H1 (cell line): ENCODE data around the gene COL21A1. TPM values are rescaled to one million over a fixed set of nuclear protein-coding genes. Genes with fewer than 3 reads are reported as not detected.

ENCODE experiments used
- CTCF ChIA-PET: fragments of 300-600 bp; sonication (Branson Sonifier 250); formaldehyde crosslinking; loops from one replicate; lab custom pipeline; 2021; ENCODE audit not compliant: partially characterized antibody; lab: Charles Lee
- POLR2A ChIA-PET: fragments of 300-600 bp; sonication (Branson Sonifier 250); formaldehyde crosslinking; loops from one replicate; lab custom pipeline; 2021; ENCODE audit warnings: inconsistent platforms; ENCODE audit not compliant: partially characterized antibody; lab: Charles Lee
- DNase-seq, 2 experiments: peaks; one replicate each; pipeline versions ENCODE4 v3.0.0 to v3.0.0-alpha.2; 2010 to 2022; ENCODE audit warnings: low spot score in 2 of 2, low read depth in 1 of 2, mixed read lengths in 1 of 2
- FAIRE-seq: peaks from 2 replicates; lab custom pipeline; 2011; peaks lifted over from hg19 to GRCh38; lab: Jason Lieb, UNC
- H2AFZ ChIP-seq: 2 replicates; pipeline ENCODE4 v1.8.1; 2012; ENCODE audit warnings: low read length, inconsistent platforms
- H2AK5ac ChIP-seq: 2 replicates; pipeline ENCODE4 v1.6.1; 2013; ENCODE audit warnings: low read depth, low read length
- H2BK120ac ChIP-seq: replicated peaks from 2 replicates; pipeline ENCODE3; 2013; ENCODE audit warnings: low read depth, low read length, inconsistent platforms
- H2BK12ac ChIP-seq: 2 replicates; pipeline ENCODE4 v1.6.1; 2013; ENCODE audit warnings: low read depth, low read length
- H2BK15ac ChIP-seq: 2 replicates; pipeline ENCODE4 v1.6.1; 2013; ENCODE audit warnings: low read length
- H2BK20ac ChIP-seq: 2 replicates; pipeline ENCODE4 v1.6.1; 2013; ENCODE audit warnings: low read length
- H2BK5ac ChIP-seq: 2 replicates; pipeline ENCODE4 v1.6.1; 2013; ENCODE audit warnings: low read depth, low read length
- H3K14ac ChIP-seq: 2 replicates; pipeline ENCODE4 v1.6.1; 2013; ENCODE audit warnings: inconsistent platforms; ENCODE audit not compliant: insufficient read length
- H3K18ac ChIP-seq: 2 replicates; pipeline ENCODE4 v1.6.1; 2013; ENCODE audit warnings: low read length; ENCODE audit errors: extremely low read depth
- H3K23ac ChIP-seq: 2 replicates; pipeline ENCODE4 v1.6.1; 2013; ENCODE audit warnings: inconsistent platforms; ENCODE audit not compliant: insufficient read length
- H3K23me2 ChIP-seq: 2 replicates; pipeline ENCODE4 v1.6.1; 2013; ENCODE audit warnings: low read depth, low read length
- H3K27ac ChIP-seq: 2 replicates; pipeline ENCODE4 v1.6.1; 2011; ENCODE audit warnings: low read depth, low read length, inconsistent platforms
- H3K27me3 ChIP-seq, 4 experiments: replicated peaks in 1 of 4; 1 replicate in 1 of 4; 2 replicates in 3 of 4; pipeline versions ENCODE4 v1.6.1 to v1.8.1; 2011 to 2013; ENCODE audit warnings: low read length in 3 of 4, mild to moderate bottlenecking in 3 of 4, inconsistent platforms in 2 of 4, mixed read lengths in 2 of 4, moderate library complexity in 1 of 4; ENCODE audit not compliant: control insufficient read depth in 3 of 4, insufficient read depth in 3 of 4; ENCODE audit errors: extremely low read depth in 1 of 4
- H3K36me3 ChIP-seq, 4 experiments: 2 replicates each; pipeline versions ENCODE4 v1.6.1 to v1.8.1; 2011 to 2013; ENCODE audit warnings: mild to moderate bottlenecking in 4 of 4, low read length in 3 of 4, moderate library complexity in 2 of 4, control low read depth in 1 of 4, inconsistent platforms in 1 of 4; ENCODE audit not compliant: insufficient read depth in 4 of 4, control insufficient read depth in 2 of 4
- H3K4ac ChIP-seq: replicated peaks from 2 replicates; pipeline ENCODE3; 2013; ENCODE audit warnings: low read length, low read depth, mixed read lengths, inconsistent platforms; ENCODE audit not compliant: insufficient read length
- H3K4me1 ChIP-seq, 4 experiments: replicated peaks in 1 of 4; 1 replicate in 1 of 4; 2 replicates in 3 of 4; pipeline versions ENCODE4 v1.6.1 to v1.8.1; 2011 to 2013; ENCODE audit warnings: low read length in 3 of 4, inconsistent platforms in 2 of 4, mixed read lengths in 1 of 4; ENCODE audit not compliant: insufficient read depth in 4 of 4, control insufficient read depth in 3 of 4
- H3K4me2 ChIP-seq, 2 experiments: 2 replicates each; pipeline versions ENCODE4 v1.6.1 to v1.8.1; 2011 to 2013; ENCODE audit warnings: low read depth in 2 of 2, low read length in 2 of 2, control low read depth in 1 of 2, inconsistent platforms in 1 of 2, mild to moderate bottlenecking in 1 of 2; ENCODE audit not compliant: insufficient read depth in 1 of 2
- H3K4me3 ChIP-seq, 4 experiments: fragments of 200-600, 300-600 bp in 1 of 4; sonication (generic), shearing (Covaris generic), sonication (Bioruptor Twin) in 1 of 4; 2 replicates each; pipeline versions ENCODE4 v1.5.1 to v1.8.1; 2011 to 2016; ENCODE audit warnings: low read length in 4 of 4, low read depth in 3 of 4, control low read depth in 2 of 4, inconsistent platforms in 2 of 4, mild to moderate bottlenecking in 2 of 4, mixed read lengths in 1 of 4, moderate library complexity in 1 of 4; ENCODE audit not compliant: insufficient read depth in 2 of 4; ENCODE audit errors: extremely low read depth in 1 of 4
- H3K56ac ChIP-seq: replicated peaks from 2 replicates; pipeline ENCODE3; 2013; ENCODE audit warnings: low read depth, mild to moderate bottlenecking, mixed read lengths, low read length, inconsistent platforms; ENCODE audit not compliant: insufficient read length
- H3K79me1 ChIP-seq: 2 replicates; pipeline ENCODE4 v1.6.1; 2013; ENCODE audit warnings: low read depth, low read length, control low read depth
- H3K79me2 ChIP-seq, 2 experiments: 2 replicates each; pipeline versions ENCODE4 v1.6.1 to v1.8.1; 2012 to 2013; ENCODE audit warnings: low read length in 2 of 2, mild to moderate bottlenecking in 2 of 2, inconsistent platforms in 1 of 2; ENCODE audit not compliant: insufficient read depth in 2 of 2, control insufficient read depth in 1 of 2
- H3K9ac ChIP-seq, 4 experiments: replicated peaks in 1 of 4; 1 replicate in 1 of 4; 2 replicates in 3 of 4; pipeline versions ENCODE4 v1.6.1 to v1.8.1; 2011 to 2013; ENCODE audit warnings: low read depth in 3 of 4, low read length in 3 of 4, control low read depth in 2 of 4, mild to moderate bottlenecking in 2 of 4, moderate library complexity in 2 of 4, inconsistent platforms in 1 of 4; ENCODE audit errors: extremely low read depth in 1 of 4
- H3K9me3 ChIP-seq, 2 experiments: 2 replicates each; pipeline versions ENCODE4 v1.6.1 to v1.8.1; 2012 to 2013; ENCODE audit warnings: mild to moderate bottlenecking in 2 of 2, moderate library complexity in 2 of 2, control low read depth in 1 of 2, inconsistent platforms in 1 of 2, low read depth in 1 of 2, low read length in 1 of 2, mixed read lengths in 1 of 2; ENCODE audit not compliant: insufficient read depth in 2 of 2
- H4K20me1 ChIP-seq, 2 experiments: replicated peaks in 1 of 2; 2 replicates each; pipeline versions ENCODE3 to v1.8.1; 2011 to 2013; ENCODE audit warnings: inconsistent platforms in 2 of 2, low read length in 2 of 2, mild to moderate bottlenecking in 1 of 2; ENCODE audit not compliant: insufficient read depth in 2 of 2, control insufficient read depth in 1 of 2
- H4K5ac ChIP-seq: 2 replicates; pipeline ENCODE4 v1.6.1; 2013; ENCODE audit warnings: low read length, low read depth, mixed read lengths, inconsistent platforms; ENCODE audit not compliant: insufficient read length
- H4K8ac ChIP-seq: 2 replicates; pipeline ENCODE4 v1.8.0; 2013; ENCODE audit warnings: mild to moderate bottlenecking, moderate library complexity, low read length, inconsistent platforms; ENCODE audit not compliant: insufficient read depth; ENCODE audit errors: extremely low read depth
- H4K91ac ChIP-seq: replicated peaks from 2 replicates; pipeline ENCODE3; 2013; ENCODE audit warnings: low read length, mixed read lengths, inconsistent platforms; ENCODE audit not compliant: insufficient read length
- ATF2 ChIP-seq: IDR thresholded peaks from 2 replicates; pipeline ENCODE4 v1.6.1; 2012; ENCODE audit warnings: low read length, inconsistent platforms
- CTCF ChIP-seq, 3 experiments: IDR thresholded peaks; 1 replicate in 2 of 3; 2 replicates in 1 of 3; pipeline versions ENCODE4 v1.5.1 to v1.6.1; 2011; ENCODE audit warnings: low read length in 3 of 3, mild to moderate bottlenecking in 3 of 3, inconsistent platforms in 2 of 3, low read depth in 1 of 3, moderate library complexity in 1 of 3; ENCODE audit not compliant: insufficient read depth in 1 of 3; ENCODE audit errors: control extremely low read depth in 1 of 3
- FOSL1 ChIP-seq: IDR thresholded peaks from 2 replicates; pipeline ENCODE4 v1.6.1; 2011; ENCODE audit warnings: mild to moderate bottlenecking, low read depth, low read length, moderate library complexity; ENCODE audit not compliant: insufficient read depth
- JUND ChIP-seq: IDR thresholded peaks from 2 replicates; pipeline ENCODE4 v1.6.1; 2011; ENCODE audit warnings: mild to moderate bottlenecking, improper control_type of control experiment, low read length
- RNF2 ChIP-seq: fragments of 200-900, 300-1000 bp; sonication (generic); IDR thresholded peaks from 2 replicates; pipeline ENCODE4 v1.7.1; 2016; ENCODE audit warnings: borderline replicate concordance, low read depth, mild to moderate bottlenecking, antibody characterized with exemption, low read length; ENCODE audit not compliant: poor library complexity, severe bottlenecking; ENCODE audit errors: missing control alignments
- ZNF274 ChIP-seq: IDR thresholded peaks from 2 replicates; pipeline ENCODE4 v1.7.0; 2012; ENCODE audit warnings: low read length, borderline replicate concordance; ENCODE audit errors: extremely low read depth
- WGBS, 2 experiments: shearing (Covaris generic) in 1 of 2; methylation state at CpG; one replicate each; pipeline versions ENCODE4 v1.1.6 to v1.1.7; 2013 to 2015; ENCODE audit warnings: low lambda C conversion rate in 2 of 2, mixed read lengths in 2 of 2, inconsistent platforms in 1 of 2, low coverage in 1 of 2, missing lambda C conversion rate in 1 of 2; ENCODE audit not compliant: insufficient replicate concordance in 2 of 2, insufficient coverage in 1 of 2, insufficient read length in 1 of 2; ENCODE audit errors: extremely low coverage in 1 of 2, missing lambda C conversion rate in 1 of 2; 5-methylcytosine and 5-hydroxymethylcytosine counted together
- polyA plus RNA-seq, 7 experiments: library from polyadenylated mRNA; depleted of rRNA in 3 of 7; stranded (reverse) in 5 of 7; unstranded in 2 of 7; fragments of >200 nt in 5 of 7; fragments of 200-250 nt in 2 of 7; gene quantifications; 1 replicate in 5 of 7; 2 replicates in 1 of 7; 4 replicates in 1 of 7; pipeline versions ENCODE4 v1.2.1 to v1.2.3, GENCODE V29; 2011 to 2013; ENCODE audit warnings: missing spikeins in 2 of 7, mixed read lengths in 2 of 7
- total RNA-seq: library from RNA; stranded (reverse); fragmentation: NEBNext Ultra II Directional; extraction: Animal tissue kit (Norgen Biotek cat#: 25700); gene quantifications from 2 replicates; pipeline ENCODE4 v1.2.1, GENCODE V29; 2021
- TF ChIP-seq, protein P1 (sequence below): IDR thresholded peaks from 2 replicates; pipeline ENCODE4 v1.6.1; 2012; ENCODE audit warnings: inconsistent platforms

The COL21A1 gene
- total and polyA plus RNA-seq, 2 of the 8 experiments (the other 6 are each of a cell fraction or from before 2014, with no cell fraction given) = 1.6 to 3.4 TPM

- Histone ChIP-seq H3K4me1 (no peaks in the 10 kb centered on the region), H2AK5ac (no peak overlapping the region), H4K5ac (no peak overlapping the region), H3K4me2 (no peak overlapping the region), H2BK15ac (no peak overlapping the region), H3K79me1 (no peaks in the 10 kb centered on the region), H3K9me3 (no peaks in the 10 kb centered on the region), H3K9ac (no peak overlapping the region), H3K4ac (no peak overlapping the region), H3K14ac (no peak overlapping the region), H3K36me3 (no peaks in the 10 kb centered on the region), H2BK120ac (no peak overlapping the region), H2BK5ac (no peak overlapping the region), H4K91ac (no peak overlapping the region), H3K27ac (no peak overlapping the region), H3K18ac (no peak overlapping the region), H2AFZ (no peak overlapping the region), H2BK12ac (no peak overlapping the region), H3K79me2 (no peaks in the 10 kb centered on the region), H3K4me3 (no peak overlapping the region), H4K20me1 (no peaks in the 10 kb centered on the region), H3K27me3 (no peaks in the 10 kb centered on the region), H3K56ac (no peak overlapping the region), H4K8ac (no peak overlapping the region), H3K23me2 (no peaks in the 10 kb centered on the region), H2BK20ac (no peak overlapping the region), H3K23ac (no peak overlapping the region)
- CTCF ChIA-PET = interaction anchor here (0.7 to 1.4 kb wide), 3 partner anchors 11 to 1199 kb away, joined by 3 to 5 read pairs (median 3); no protein-coding TSS in a partner anchor
- 85 to 100% methylated on average over 1 of the region's 1 CpG for WGBS, 2 experiments
- POLR2A ChIA-PET = no interaction called here
- DNase-seq = no peak
- FAIRE-seq = no peak
- TF ChIP-seq, protein P1, sequence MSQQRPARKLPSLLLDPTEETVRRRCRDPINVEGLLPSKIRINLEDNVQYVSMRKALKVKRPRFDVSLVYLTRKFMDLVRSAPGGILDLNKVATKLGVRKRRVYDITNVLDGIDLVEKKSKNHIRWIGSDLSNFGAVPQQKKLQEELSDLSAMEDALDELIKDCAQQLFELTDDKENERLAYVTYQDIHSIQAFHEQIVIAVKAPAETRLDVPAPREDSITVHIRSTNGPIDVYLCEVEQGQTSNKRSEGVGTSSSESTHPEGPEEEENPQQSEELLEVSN = no peak
- TF ChIP-seq CTCF (IDR thresholded peaks at IDR 0.05; ENCODE audit: control extremely low read depth in 1 of 3, insufficient read depth in 1 of 3, low read depth in 1 of 3, low read length in 3 of 3) (no peak), RNF2 (no peak), ZNF274 (no peak), ATF2 (no peak), FOSL1 (no peak), JUND (no peak)
Measured at GRCh38 chr6:56036916-56037600, 210.3 kb downstream of the COL21A1 start.
